ENCODE results near the gene SNTG2. TPM values are rescaled to one million over a fixed set of nuclear protein-coding genes. Genes with fewer than 3 reads are reported as not detected.

SNTG2 gene
- total RNA-seq, 1 donor from 2014 or later: 0.47 TPM

DNA sequence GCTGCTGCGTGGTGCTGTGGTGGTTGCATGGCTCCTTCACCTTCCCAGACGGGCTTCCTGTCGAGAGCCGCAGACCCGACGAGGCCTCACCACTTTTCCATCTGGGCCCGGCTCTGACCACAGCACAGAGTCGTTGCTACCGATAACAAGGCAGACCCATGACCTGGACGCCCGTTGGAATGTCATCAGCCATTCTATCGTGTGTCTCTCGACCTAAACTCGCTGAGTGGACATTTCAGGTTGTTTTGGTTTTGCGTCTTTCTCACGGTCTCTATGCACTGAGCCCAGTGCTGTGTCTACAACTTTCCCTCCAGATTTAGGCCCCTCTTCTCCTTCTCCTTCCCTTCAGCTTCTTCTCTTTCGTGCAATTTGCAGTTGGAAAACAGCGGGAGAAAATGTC, 257.9 kb downstream of the SNTG2 start:
- no peaks in the 10 kb centered on the region for H3K4me1 Mint-ChIP-seq
- peaks cover 8% of the 10 kb centered on the region for H3K27me3 Mint-ChIP-seq (ENCODE audit: low read depth)
- H3K27ac Mint-ChIP-seq (ENCODE audit: unreplicated experiment): peak overlapping the region; percentile 19
- no peak overlapping the region for H3K4me3 Mint-ChIP-seq
- H3K9me3 Mint-ChIP-seq: peaks cover 6% of the 10 kb centered on the region
- H3K36me3 Mint-ChIP-seq (ENCODE audit: low read depth): peaks cover 3% of the 10 kb centered on the region
- TF ChIP-seq, protein P1, sequence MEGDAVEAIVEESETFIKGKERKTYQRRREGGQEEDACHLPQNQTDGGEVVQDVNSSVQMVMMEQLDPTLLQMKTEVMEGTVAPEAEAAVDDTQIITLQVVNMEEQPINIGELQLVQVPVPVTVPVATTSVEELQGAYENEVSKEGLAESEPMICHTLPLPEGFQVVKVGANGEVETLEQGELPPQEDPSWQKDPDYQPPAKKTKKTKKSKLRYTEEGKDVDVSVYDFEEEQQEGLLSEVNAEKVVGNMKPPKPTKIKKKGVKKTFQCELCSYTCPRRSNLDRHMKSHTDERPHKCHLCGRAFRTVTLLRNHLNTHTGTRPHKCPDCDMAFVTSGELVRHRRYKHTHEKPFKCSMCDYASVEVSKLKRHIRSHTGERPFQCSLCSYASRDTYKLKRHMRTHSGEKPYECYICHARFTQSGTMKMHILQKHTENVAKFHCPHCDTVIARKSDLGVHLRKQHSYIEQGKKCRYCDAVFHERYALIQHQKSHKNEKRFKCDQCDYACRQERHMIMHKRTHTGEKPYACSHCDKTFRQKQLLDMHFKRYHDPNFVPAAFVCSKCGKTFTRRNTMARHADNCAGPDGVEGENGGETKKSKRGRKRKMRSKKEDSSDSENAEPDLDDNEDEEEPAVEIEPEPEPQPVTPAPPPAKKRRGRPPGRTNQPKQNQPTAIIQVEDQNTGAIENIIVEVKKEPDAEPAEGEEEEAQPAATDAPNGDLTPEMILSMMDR (conservative IDR thresholded peaks at IDR 0.05): no peak
- no peak for DNase-seq (ENCODE audit: low read depth, low spot score)

DNA sequence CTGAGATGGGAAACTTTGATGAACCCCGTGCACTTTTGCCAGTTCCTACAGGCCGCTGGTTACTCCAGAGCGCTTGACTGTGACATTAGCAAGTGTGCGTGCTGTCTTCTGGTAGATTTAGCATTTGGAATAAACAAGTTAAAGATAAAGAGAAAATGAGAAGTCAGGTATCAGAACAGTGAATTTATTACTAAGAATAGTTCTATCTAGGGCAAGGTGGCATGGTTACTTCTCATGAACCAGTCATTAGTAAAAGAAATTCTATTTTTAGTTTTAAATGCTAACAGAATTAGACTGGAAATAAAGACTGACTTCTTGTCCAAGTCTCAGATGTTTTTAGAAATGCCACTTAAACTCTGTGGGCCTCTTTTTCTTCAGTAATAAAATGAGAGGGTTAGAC, 258.6 kb downstream of the SNTG2 start:
- no peak for DNase-seq (ENCODE audit: low read depth, low spot score)
- no peak overlapping the region for H3K4me3 Mint-ChIP-seq
- H3K36me3 Mint-ChIP-seq (ENCODE audit: low read depth): peaks cover 3% of the 10 kb centered on the region
- TF ChIP-seq, protein P1 (conservative IDR thresholded peaks at IDR 0.05): no peak
- peaks cover 10% of the 10 kb centered on the region for H3K27me3 Mint-ChIP-seq (ENCODE audit: low read depth)
- no peak overlapping the region for H3K27ac Mint-ChIP-seq (ENCODE audit: unreplicated experiment)
- peaks cover 12% of the 10 kb centered on the region for H3K9me3 Mint-ChIP-seq
- no peaks in the 10 kb centered on the region for H3K4me1 Mint-ChIP-seq

DNA sequence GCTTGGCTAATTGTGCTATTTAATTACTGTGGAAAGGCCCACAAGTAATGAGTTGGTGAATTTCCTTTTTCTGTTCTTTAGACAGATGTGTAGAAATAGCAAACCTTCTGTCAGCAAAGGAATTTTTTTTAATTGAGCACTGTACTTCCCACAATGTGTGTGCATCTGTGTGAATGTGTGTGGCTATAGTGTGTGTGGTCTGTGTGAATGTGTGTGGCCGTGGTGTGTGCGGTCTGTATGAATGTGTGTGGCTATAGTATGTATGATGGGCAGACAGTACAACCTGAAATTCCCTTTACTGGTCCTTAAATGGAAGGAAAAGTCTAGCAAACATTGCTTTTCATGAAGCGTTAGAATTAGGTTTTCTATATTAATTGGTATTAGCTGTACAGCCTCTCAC, 259.1 kb downstream of the SNTG2 start:
- TF ChIP-seq, protein P1 (conservative IDR thresholded peaks at IDR 0.05): no peak
- Mint-ChIP-seq H3K9me3 (peaks cover 14% of the 10 kb centered on the region), H3K4me3 (no peak overlapping the region), H3K4me1 (no peaks in the 10 kb centered on the region), H3K27me3 (ENCODE audit: low read depth) (peaks cover 10% of the 10 kb centered on the region), H3K36me3 (ENCODE audit: low read depth) (peaks cover 3% of the 10 kb centered on the region), H3K27ac (ENCODE audit: unreplicated experiment) (no peak overlapping the region)
- DNase-seq (ENCODE audit: low read depth, low spot score): no peak

DNA sequence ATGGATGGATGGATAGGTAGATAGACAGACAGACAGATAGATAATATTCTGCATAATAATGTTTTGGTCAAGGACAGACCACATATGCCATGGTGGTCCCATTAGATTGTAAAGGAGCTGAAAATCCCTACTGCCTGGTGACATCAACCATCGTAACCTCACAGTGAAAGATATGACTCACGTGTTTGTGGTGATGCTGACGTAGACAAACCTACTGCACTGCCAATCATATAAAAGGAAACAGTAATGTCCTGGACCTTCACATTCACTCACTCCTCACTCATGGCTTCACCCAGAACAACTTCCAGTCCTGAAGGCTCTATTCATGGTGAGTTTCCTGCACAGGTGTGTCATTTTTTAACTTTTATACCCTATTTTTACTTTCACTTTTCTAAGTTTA, 259.7 kb downstream of the SNTG2 start:
- Mint-ChIP-seq H3K4me1 (no peaks in the 10 kb centered on the region), H3K9me3 (peaks cover 17% of the 10 kb centered on the region), H3K27ac (ENCODE audit: unreplicated experiment) (no peak overlapping the region), H3K27me3 (ENCODE audit: low read depth) (peaks cover 10% of the 10 kb centered on the region), H3K36me3 (ENCODE audit: low read depth) (peaks cover 3% of the 10 kb centered on the region), H3K4me3 (no peak overlapping the region)
- no peak for DNase-seq (ENCODE audit: low read depth, low spot score)
- TF ChIP-seq, protein P1 (conservative IDR thresholded peaks at IDR 0.05): no peak

DNA sequence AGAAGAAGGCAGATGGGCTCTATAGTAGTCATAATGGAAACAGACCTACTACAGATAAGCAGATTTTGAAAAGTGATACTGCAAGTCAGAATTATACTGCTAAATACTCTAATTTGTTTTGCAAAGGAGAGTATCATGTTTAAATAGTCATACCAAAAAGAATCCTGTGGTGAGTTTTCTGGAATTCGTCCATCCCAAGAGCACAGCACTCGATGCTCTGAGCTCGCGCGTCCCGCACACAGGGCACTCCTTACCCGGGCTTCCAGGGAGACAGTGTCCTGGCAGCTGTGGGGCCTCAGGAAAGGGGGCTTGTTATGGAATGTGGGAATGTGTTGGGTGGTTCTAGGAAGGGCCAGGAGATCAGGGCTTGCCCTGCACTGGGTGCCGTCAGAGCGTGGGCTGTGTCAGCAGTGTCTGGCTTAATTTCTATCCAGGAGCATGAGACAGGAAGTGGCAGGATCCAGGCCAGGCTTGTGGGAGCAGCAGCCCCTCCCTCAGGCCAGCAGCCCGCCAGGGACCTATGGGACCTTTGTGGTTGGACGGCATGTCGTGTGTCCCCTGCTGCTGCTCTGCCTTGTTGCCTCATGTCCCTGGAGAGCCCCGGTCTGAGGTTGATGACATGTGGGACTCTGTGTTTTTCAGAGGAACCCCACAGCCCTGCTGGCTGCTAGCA, 269.4 kb downstream of the SNTG2 start:
- Mint-ChIP-seq H3K4me3 (peak overlapping the region; percentile 31), H3K36me3 (ENCODE audit: low read depth) (peaks cover 3% of the 10 kb centered on the region), H3K27ac (ENCODE audit: unreplicated experiment) (peak overlapping the region; percentile 62), H3K9me3 (peaks cover 4% of the 10 kb centered on the region), H3K4me1 (peaks cover 10% of the 10 kb centered on the region), H3K27me3 (ENCODE audit: low read depth) (peaks cover 19% of the 10 kb centered on the region)
- DNase-seq (ENCODE audit: low read depth, low spot score): no peak
- TF ChIP-seq, protein P1 (conservative IDR thresholded peaks at IDR 0.05): no peak
